HUES48 (cell line): ENCODE measurements around the gene ZNF202.
A peak's percentile ranks its signal among the peaks of the same experiment; 100 is the strongest.

Experiments
- H3K27ac ChIP-seq: one replicate; pipeline ENCODE4 v1.7.0; 2013; ENCODE audit warnings: low read depth, low read length, inconsistent platforms
- H3K27me3 ChIP-seq: 2 replicates; pipeline ENCODE4 v1.6.1; 2013; ENCODE audit warnings: mild to moderate bottlenecking, low read length; ENCODE audit not compliant: control insufficient read depth, insufficient read depth
- H3K36me3 ChIP-seq: 2 replicates; pipeline ENCODE4 v1.6.1; 2013; ENCODE audit warnings: low read length; ENCODE audit not compliant: control insufficient read depth, insufficient read depth
- H3K4me1 ChIP-seq: 2 replicates; pipeline ENCODE4 v1.6.1; 2013; ENCODE audit warnings: mild to moderate bottlenecking, low read length; ENCODE audit not compliant: control insufficient read depth, insufficient read depth
- H3K4me3 ChIP-seq: 2 replicates; pipeline ENCODE4 v1.5.1; 2013; ENCODE audit warnings: mild to moderate bottlenecking, low read depth, low read length
- H3K9ac ChIP-seq: 2 replicates; pipeline ENCODE4 v1.6.1; 2013; ENCODE audit warnings: mild to moderate bottlenecking, low read depth, low read length, moderate library complexity
- H3K9me3 ChIP-seq: 2 replicates; pipeline ENCODE4 v1.6.1; 2013; ENCODE audit warnings: low read length; ENCODE audit not compliant: control insufficient read depth, insufficient read depth

ZNF202 gene

DNA sequence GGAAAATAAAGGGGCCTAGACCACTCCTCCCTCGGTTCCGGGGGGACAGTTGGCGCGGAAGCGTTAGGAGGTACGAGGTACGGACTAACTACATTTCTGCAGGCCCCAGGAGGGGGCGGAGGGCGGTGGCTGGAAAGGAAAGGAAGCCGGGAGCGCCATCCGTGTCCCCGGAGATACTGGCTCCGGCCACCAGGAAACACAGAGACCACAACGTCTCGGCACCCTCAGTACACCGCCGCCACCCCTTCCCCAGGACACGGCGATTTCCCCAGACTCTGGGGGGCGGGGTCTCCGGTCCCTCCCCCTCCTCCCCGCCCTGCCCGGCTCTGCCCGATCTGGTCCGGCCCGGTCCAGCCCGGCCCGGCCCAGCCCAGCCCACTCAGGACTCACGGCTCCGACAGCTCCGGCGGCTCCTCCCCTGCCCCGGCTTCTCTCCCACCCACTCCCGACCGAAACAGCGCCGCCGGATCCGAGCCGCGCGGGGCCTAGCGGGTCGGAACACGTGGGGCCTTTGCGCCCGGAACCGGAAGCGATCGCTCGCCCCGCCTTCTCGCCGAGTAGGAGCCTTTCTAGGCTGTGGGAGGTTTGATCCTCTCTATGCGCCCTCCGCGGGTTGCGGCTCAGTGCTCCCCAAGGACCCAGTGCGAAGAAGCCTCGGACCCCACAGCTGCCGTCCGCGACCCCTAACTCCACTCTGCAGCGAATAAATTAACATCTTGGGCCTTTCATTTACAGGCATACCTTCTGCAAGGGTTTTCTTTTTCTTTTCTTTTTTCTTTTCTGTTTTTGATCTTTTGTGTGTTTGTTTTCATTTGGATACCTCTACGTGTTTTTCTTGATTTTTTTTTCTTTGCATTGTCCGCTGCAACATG, at the start of gene ZNF202:
ZNF202 (minus strand) TSS at position 502 of the 872 bp plus-strand sequence. CDS start 10,772 bp downstream, outside the sequence.
- peaks cover 44% of the 10 kb centered on the region for H3K4me1 ChIP-seq
- H3K9me3 ChIP-seq, result peaks cover 22% of the 10 kb centered on the region
- H3K9ac ChIP-seq, result peak within 1 kb of the TSS; percentile 79
- H3K36me3 ChIP-seq, result peaks cover 38% of the 10 kb centered on the region
- no peaks in the 10 kb centered on the region for H3K27me3 ChIP-seq
- H3K27ac ChIP-seq, result peak within 1 kb of the TSS; percentile 98
- peak within 1 kb of the TSS; percentile 76 for H3K4me3 ChIP-seq

DNA sequence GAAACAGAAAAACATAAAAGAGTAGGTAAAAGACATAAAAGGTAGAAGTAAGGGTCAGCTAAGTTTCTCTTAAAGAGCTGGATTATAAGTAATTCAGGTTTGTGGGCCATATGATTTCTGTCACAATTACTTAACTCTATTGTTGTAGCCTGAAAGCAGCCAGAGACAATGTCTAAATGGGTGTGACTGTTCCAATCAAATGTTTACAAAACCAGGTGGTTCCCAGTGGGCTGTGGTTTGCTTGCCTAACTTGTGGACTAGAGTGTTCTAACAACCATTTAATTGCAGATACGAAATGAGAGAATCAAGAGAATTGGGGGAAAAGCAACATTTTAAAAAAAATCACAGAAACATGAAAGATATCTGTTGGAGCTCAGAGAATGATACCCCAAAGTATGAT, 42.1 kb upstream of the ZNF202 start:
- H3K27ac ChIP-seq, result no peak overlapping the region
- H3K4me1 ChIP-seq, result peaks cover 15% of the 10 kb centered on the region
- no peaks in the 10 kb centered on the region for H3K36me3 ChIP-seq
- H3K9ac ChIP-seq, result no peak overlapping the region
- H3K27me3 ChIP-seq, result no peaks in the 10 kb centered on the region
- H3K9me3 ChIP-seq, result peaks cover 9% of the 10 kb centered on the region; the same call in 1 of the 2 replicates
- no peak overlapping the region for H3K4me3 ChIP-seq

DNA sequence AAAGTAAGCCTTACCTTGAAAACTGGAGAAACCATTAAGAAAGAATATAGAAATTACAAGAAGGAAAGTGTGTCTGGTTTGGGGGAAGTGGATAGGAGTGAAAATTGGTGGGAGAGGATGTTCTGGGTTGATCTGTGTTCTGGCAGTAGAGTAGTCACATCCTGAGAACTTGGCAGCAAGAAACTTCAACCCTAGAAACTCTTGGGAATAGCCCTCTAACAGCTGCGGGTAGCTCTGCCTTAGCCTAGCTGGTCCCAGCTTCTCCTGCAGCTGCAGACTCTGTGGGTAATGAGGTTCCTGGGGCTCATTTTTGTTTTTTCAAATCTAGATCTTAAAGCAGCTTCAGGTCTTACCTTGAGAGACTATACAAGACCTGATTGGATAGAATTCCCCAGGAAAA, 37.1 kb upstream of the ZNF202 start:
- Histone ChIP-seq H3K4me3 (no peak overlapping the region), H3K9me3 (no peaks in the 10 kb centered on the region), H3K9ac (no peak overlapping the region), H3K36me3 (no peaks in the 10 kb centered on the region), H3K4me1 (peaks cover 50% of the 10 kb centered on the region), H3K27me3 (no peaks in the 10 kb centered on the region), H3K27ac (no peak overlapping the region)

DNA sequence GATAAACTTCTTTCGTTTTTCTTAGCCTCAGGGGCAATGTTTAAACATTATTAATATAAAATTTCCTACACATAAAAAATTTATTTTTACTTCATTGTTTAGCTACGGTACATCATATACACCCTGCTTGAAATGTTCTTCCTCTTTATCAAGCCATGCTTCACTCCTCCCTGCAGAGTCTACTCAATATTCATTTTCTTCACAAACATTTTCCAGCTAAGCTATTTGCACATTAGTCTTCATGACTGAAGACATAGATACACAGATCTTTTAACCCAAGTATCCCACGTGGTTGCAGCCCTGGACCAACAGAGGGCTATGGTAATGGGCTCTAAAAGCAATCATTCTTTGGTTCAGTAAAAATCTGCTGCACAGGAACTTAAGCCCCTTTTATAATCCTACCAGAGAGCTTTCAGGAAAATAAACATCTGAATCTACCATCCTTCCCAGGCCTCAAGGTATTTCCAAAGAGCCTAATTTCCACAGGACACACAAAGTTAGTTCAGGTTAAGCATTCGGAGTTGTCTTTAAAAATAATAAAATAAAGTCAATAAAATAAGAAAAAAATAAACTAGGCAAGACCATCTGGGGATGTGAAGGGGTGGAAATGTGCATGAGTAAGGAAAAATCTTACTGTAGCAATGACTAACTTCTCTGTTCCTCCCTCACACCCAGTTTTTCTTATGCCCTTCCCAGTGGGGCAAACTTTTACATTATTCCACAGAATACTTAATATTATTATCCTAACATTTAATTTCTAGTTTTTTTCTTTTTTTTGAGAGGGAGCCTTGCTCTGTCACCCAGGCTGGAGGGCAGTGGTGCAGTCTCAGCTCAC, 34.5 kb upstream of the ZNF202 start:
- H3K4me3 ChIP-seq, result no peak overlapping the region
- H3K4me1 ChIP-seq, result peaks cover 48% of the 10 kb centered on the region
- no peaks in the 10 kb centered on the region for H3K9me3 ChIP-seq
- no peaks in the 10 kb centered on the region for H3K36me3 ChIP-seq
- no peaks in the 10 kb centered on the region for H3K27me3 ChIP-seq
- peak overlapping the region; percentile 67 for H3K9ac ChIP-seq
- peak overlapping the region; percentile 97 for H3K27ac ChIP-seq

DNA sequence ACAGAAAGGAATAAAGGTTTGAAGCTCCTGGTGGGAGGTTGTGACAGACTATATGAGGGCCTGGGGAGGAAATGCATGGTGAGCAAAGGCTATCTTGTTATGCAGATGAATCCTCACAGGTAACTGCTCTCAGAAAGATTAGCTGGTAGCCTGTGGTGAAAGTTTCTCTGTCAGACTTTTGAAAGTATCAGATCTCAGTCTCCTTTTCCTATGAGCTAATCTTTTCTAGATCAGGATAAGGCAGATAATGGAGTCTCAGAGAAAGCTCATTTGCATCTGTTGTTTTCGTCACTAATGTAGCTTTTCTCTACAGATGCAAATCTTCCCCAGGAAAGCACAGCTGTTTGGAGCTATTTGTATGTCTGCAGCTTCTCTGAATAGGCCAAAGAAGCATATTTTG, 33.8 kb upstream of the ZNF202 start:
- Histone ChIP-seq H3K9ac (peak overlapping the region; percentile 67; the same call in 1 of the 2 replicates), H3K36me3 (no peaks in the 10 kb centered on the region), H3K4me1 (peaks cover 46% of the 10 kb centered on the region), H3K9me3 (no peaks in the 10 kb centered on the region), H3K27me3 (no peaks in the 10 kb centered on the region), H3K27ac (peak overlapping the region; percentile 97), H3K4me3 (0 out of 2 replicates have a peak overlapping the region, but pooled peaks have one; percentile 16)

DNA sequence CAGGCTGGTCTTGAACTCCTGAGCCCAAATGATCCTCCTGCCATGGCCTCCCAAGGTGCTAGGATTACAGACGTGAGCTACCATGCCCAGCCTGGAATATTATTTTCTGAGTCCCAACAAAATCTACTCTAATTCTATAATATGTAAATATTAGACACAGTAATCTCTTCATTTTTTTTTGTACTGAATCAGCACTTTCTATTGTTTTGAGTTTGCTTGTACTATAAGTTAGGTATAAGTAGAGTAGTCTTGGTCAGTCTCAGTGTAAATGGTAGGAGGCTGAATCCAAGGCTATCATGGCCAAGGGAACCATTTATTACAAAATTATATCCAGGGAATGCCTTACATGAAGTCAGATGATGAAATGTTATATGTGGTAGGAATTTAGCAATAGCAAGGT, 32.5 kb upstream of the ZNF202 start:
- no peak overlapping the region for H3K4me3 ChIP-seq
- peak overlapping the region; percentile 97 for H3K27ac ChIP-seq
- H3K27me3 ChIP-seq, result no peaks in the 10 kb centered on the region
- no peaks in the 10 kb centered on the region for H3K36me3 ChIP-seq
- no peaks in the 10 kb centered on the region for H3K9me3 ChIP-seq
- H3K4me1 ChIP-seq, result peaks cover 46% of the 10 kb centered on the region
- H3K9ac ChIP-seq, result no peak overlapping the region; the same call in 1 of the 2 replicates

DNA sequence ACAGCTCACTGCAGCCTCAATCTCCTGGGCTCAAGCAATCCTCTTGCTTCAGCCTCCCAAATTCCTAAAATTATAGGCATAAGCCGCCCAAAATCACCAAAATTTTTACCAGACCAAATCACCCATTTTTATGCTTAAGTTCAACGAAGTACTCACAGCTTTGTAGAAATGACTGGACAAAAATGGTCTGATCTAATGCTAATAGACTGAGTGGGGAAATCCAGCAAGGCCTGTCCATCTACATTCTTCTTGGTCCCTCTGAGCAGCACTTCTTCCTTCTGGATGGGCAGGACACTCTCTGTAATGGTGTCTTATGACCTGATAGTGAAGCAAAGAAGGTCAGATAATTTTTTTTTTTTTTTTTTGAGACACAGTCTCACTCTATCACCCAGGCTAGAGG, 31.6 kb upstream of the ZNF202 start:
- Histone ChIP-seq H3K27me3 (no peaks in the 10 kb centered on the region), H3K9me3 (no peaks in the 10 kb centered on the region), H3K27ac (no peak overlapping the region), H3K4me1 (peaks cover 46% of the 10 kb centered on the region), H3K9ac (no peak overlapping the region), H3K4me3 (no peak overlapping the region), H3K36me3 (no peaks in the 10 kb centered on the region)

DNA sequence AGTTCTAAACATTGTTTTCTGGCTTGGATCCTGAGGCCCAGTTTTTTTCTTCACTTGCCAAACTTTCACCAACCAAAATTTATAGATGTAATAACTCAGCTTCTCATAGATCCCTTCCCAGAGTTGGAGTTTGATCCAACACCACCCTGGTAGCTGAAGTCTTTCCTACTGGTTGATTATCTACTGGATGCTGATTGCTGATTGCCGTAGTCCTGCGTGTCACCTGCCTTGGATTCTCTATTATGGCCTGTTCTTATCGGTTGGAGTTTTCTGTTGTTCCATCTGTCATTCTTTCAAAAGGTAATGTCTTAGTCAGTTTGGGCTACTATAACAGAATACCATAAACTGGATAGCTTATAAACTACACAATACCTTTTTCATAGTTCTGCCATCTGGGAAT, 30.2 kb upstream of the ZNF202 start:
- H3K4me1 ChIP-seq, result peaks cover 33% of the 10 kb centered on the region
- H3K9me3 ChIP-seq, result no peaks in the 10 kb centered on the region
- no peak overlapping the region for H3K4me3 ChIP-seq
- H3K27ac ChIP-seq, result no peak overlapping the region
- no peaks in the 10 kb centered on the region for H3K27me3 ChIP-seq
- H3K36me3 ChIP-seq, result no peaks in the 10 kb centered on the region
- H3K9ac ChIP-seq, result no peak overlapping the region

DNA sequence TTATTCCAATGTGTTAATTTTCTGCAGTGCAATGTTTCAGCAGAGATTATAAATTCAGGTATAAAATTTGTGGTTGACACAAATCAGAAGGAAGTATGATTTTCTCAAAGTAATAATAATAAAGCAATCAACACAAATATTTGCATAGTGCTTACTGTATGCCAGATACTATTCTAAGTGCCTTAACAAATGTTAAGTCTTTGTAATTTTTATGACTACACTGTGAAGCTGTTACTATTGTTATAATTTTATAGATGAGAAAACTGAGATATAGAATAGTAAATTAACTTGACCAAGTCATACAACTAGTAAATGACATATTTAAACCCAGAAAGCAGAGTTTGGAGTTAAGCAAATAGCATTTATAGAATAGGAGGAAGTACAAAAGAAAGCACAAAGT, 29.3 kb upstream of the ZNF202 start:
- no peak overlapping the region for H3K4me3 ChIP-seq
- no peak overlapping the region for H3K9ac ChIP-seq
- no peaks in the 10 kb centered on the region for H3K27me3 ChIP-seq
- H3K9me3 ChIP-seq, result no peaks in the 10 kb centered on the region
- H3K4me1 ChIP-seq, result peaks cover 23% of the 10 kb centered on the region
- no peak overlapping the region for H3K27ac ChIP-seq
- H3K36me3 ChIP-seq, result no peaks in the 10 kb centered on the region

DNA sequence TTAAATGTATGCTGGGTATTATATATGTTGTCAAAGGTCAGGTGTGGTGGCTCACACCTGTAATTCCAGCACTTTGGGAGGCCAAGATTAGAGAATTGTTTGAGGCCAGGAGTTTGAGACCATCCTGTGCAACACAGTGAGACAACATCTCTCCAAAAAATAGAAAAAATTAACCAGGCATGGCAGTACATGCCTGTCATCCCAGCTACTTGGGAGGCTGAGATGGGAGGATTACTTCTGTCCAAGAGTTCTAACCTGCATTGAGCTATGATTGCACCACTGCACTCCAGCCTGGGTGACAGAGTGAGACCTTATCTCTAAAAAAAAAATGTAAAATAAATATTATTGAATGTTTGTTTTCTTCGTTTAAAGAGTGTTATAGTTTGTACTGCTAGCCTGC, 24.1 kb upstream of the ZNF202 start:
- no peak overlapping the region for H3K27ac ChIP-seq
- no peak overlapping the region for H3K9ac ChIP-seq
- no peak overlapping the region for H3K4me3 ChIP-seq
- no peaks in the 10 kb centered on the region for H3K36me3 ChIP-seq
- peaks cover 24% of the 10 kb centered on the region for H3K9me3 ChIP-seq
- no peaks in the 10 kb centered on the region for H3K27me3 ChIP-seq
- no peaks in the 10 kb centered on the region for H3K4me1 ChIP-seq

DNA sequence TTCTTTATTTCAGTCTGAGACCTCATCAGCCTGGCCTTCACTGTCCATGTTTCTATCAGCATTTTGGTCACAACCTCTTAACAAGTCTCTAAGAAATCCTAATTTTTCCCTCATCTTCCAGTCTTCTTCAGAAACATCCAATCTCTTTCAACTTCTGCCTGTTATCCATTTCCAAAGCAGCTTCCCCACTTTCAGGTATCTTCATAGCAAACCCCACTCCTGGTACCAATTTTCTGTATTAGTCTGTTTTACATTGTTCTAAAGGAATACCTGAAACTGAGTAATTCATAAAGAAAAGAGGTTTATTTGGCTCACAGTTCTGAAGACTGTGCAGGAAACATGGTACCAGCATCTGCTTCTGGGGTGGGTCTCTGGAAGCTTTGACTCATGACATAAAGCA, 21.0 kb upstream of the ZNF202 start:
- H3K27me3 ChIP-seq, result no peaks in the 10 kb centered on the region
- peaks cover 24% of the 10 kb centered on the region for H3K9me3 ChIP-seq
- no peaks in the 10 kb centered on the region for H3K36me3 ChIP-seq
- no peak overlapping the region for H3K9ac ChIP-seq
- no peak overlapping the region for H3K4me3 ChIP-seq
- H3K27ac ChIP-seq, result no peak overlapping the region
- H3K4me1 ChIP-seq, result no peaks in the 10 kb centered on the region
